H9 (cell line): ENCODE data around the gene C10orf105. TPM values are rescaled to one million over a fixed set of nuclear protein-coding genes. Genes with fewer than 3 reads are reported as not detected.

Source experiments
- DNase-seq: peaks from one replicate; pipeline ENCODE4 v3.0.0-alpha.2; 2017
- H2AFZ ChIP-seq: one replicate; pipeline ENCODE4 v1.6.1; 2013; ENCODE audit warnings: mild to moderate bottlenecking, low read length, control low read depth, moderate library complexity
- H2AK5ac ChIP-seq: 2 replicates; pipeline ENCODE4 v1.6.1; 2013; ENCODE audit warnings: low read length, control low read depth, mixed read lengths; ENCODE audit not compliant: insufficient read length
- H2BK120ac ChIP-seq: one replicate; pipeline ENCODE4 v1.6.1; 2013; ENCODE audit warnings: low read depth, mild to moderate bottlenecking, low read length, control low read depth, inconsistent platforms; ENCODE audit not compliant: poor library complexity, severe bottlenecking
- H2BK12ac ChIP-seq: 2 replicates; pipeline ENCODE4 v1.6.1; 2013; ENCODE audit warnings: low read length, control low read depth, mixed read lengths, low read depth; ENCODE audit not compliant: insufficient read length
- H2BK15ac ChIP-seq: 2 replicates; pipeline ENCODE4 v1.6.1; 2013; ENCODE audit warnings: low read depth, low read length, control low read depth
- H2BK20ac ChIP-seq: one replicate; pipeline ENCODE4 v1.6.1; 2013; ENCODE audit warnings: low read depth, mild to moderate bottlenecking, low read length, control low read depth, inconsistent platforms; ENCODE audit not compliant: poor library complexity, severe bottlenecking
- H2BK5ac ChIP-seq: 2 replicates; pipeline ENCODE4 v1.6.1; 2013; ENCODE audit warnings: low read length, control low read depth, mixed read lengths; ENCODE audit not compliant: insufficient read length
- H3K14ac ChIP-seq: 2 replicates; pipeline ENCODE4 v1.6.1; 2013; ENCODE audit warnings: low read length, control low read depth; ENCODE audit not compliant: insufficient read depth
- H3K18ac ChIP-seq: 2 replicates; pipeline ENCODE4 v1.6.1; 2013; ENCODE audit warnings: low read depth, mild to moderate bottlenecking, mixed read lengths, low read length, control low read depth; ENCODE audit not compliant: insufficient read length
- H3K23ac ChIP-seq: 2 replicates; pipeline ENCODE4 v1.6.1; 2013; ENCODE audit warnings: low read length, control low read depth, mixed read lengths, low read depth; ENCODE audit not compliant: insufficient read length
- H3K23me2 ChIP-seq: 2 replicates; pipeline ENCODE4 v1.6.1; 2013; ENCODE audit warnings: low read depth, mild to moderate bottlenecking, mixed read lengths, low read length, control low read depth; ENCODE audit not compliant: insufficient read length, poor library complexity, severe bottlenecking
- H3K27ac ChIP-seq: 2 replicates; pipeline ENCODE4 v1.5.1; 2013; ENCODE audit warnings: low read length, control low read depth, mixed read lengths, low read depth; ENCODE audit not compliant: insufficient read length
- H3K27me3 ChIP-seq: 2 replicates; pipeline ENCODE4 v1.6.1; 2013; ENCODE audit warnings: low read length, control low read depth, inconsistent platforms; ENCODE audit not compliant: insufficient read depth
- H3K4ac ChIP-seq: 2 replicates; pipeline ENCODE4 v1.6.1; 2013; ENCODE audit warnings: low read depth, mild to moderate bottlenecking, control low read depth, inconsistent platforms, low read length, moderate library complexity
- H3K4me1 ChIP-seq: 2 replicates; pipeline ENCODE4 v1.6.1; 2013; ENCODE audit warnings: low read length, control low read depth, inconsistent platforms; ENCODE audit not compliant: insufficient read depth
- H3K4me2 ChIP-seq: 2 replicates; pipeline ENCODE4 v1.6.1; 2013; ENCODE audit warnings: low read length, control low read depth, mixed read lengths; ENCODE audit not compliant: insufficient read length, insufficient read depth
- H3K56ac ChIP-seq: 2 replicates; pipeline ENCODE4 v1.6.1; 2013; ENCODE audit warnings: low read depth, mild to moderate bottlenecking, mixed read lengths, low read length, control low read depth; ENCODE audit not compliant: insufficient read length
- H3K79me1 ChIP-seq: 2 replicates; pipeline ENCODE4 v1.6.1; 2013; ENCODE audit warnings: low read depth, mild to moderate bottlenecking, moderate library complexity, low read length, control low read depth, inconsistent platforms; ENCODE audit not compliant: insufficient read depth, poor library complexity, severe bottlenecking
- H3K79me2 ChIP-seq: 2 replicates; pipeline ENCODE4 v1.6.1; 2013; ENCODE audit warnings: low read length, control low read depth, inconsistent platforms; ENCODE audit not compliant: insufficient read depth
- H3K9ac ChIP-seq: 2 replicates; pipeline ENCODE4 v1.6.1; 2013; ENCODE audit warnings: low read length, control low read depth, mixed read lengths; ENCODE audit not compliant: insufficient read length; ENCODE audit errors: extremely low read depth
- H3K9me3 ChIP-seq: one replicate; pipeline ENCODE4 v1.6.1; 2013; ENCODE audit warnings: low read depth, low read length, inconsistent platforms; ENCODE audit not compliant: control insufficient read depth
- H3T11ph ChIP-seq: one replicate; pipeline ENCODE4 v1.6.1; 2013; ENCODE audit warnings: mild to moderate bottlenecking, low read length, control low read depth, inconsistent platforms
- H4K20me1 ChIP-seq: one replicate; pipeline ENCODE4 v1.6.1; 2013; ENCODE audit not compliant: control insufficient read depth, insufficient read length, insufficient read depth
- H4K5ac ChIP-seq: 2 replicates; pipeline ENCODE4 v1.6.1; 2013; ENCODE audit warnings: low read depth, mild to moderate bottlenecking, mixed read lengths, low read length, control low read depth; ENCODE audit not compliant: insufficient read length
- H4K8ac ChIP-seq: replicated peaks from 2 replicates; pipeline ENCODE4 v1.6.1; 2013; ENCODE audit warnings: low read length, control low read depth, mixed read lengths, low read depth; ENCODE audit not compliant: insufficient read length
- H4K91ac ChIP-seq: 2 replicates; pipeline ENCODE4 v1.6.1; 2013; ENCODE audit warnings: low read depth, mild to moderate bottlenecking, moderate library complexity, mixed read lengths, low read length, control low read depth; ENCODE audit not compliant: insufficient read length
- H3K27ac Mint-ChIP-seq, 3 experiments: 2 replicates in 2 of 3; 3 replicates in 1 of 3; pipeline ENCODE4 v1.8.0; 2020 to 2021; ENCODE audit warnings: mixed read lengths in 3 of 3, mild to moderate bottlenecking in 1 of 3, moderate library complexity in 1 of 3
- H3K27me3 Mint-ChIP-seq: 2 replicates; pipeline ENCODE4 v1.8.0; 2021; ENCODE audit warnings: low read depth, mild to moderate bottlenecking, moderate library complexity, mixed read lengths
- H3K36me3 Mint-ChIP-seq, 3 experiments: 2 replicates in 2 of 3; 3 replicates in 1 of 3; pipeline ENCODE4 v1.8.0; 2020 to 2021; ENCODE audit warnings: low read depth in 3 of 3, mixed read lengths in 3 of 3; ENCODE audit not compliant: insufficient read depth in 1 of 3
- H3K4me1 Mint-ChIP-seq, 2 experiments: 2 replicates each; pipeline ENCODE4 v1.8.0; 2020; ENCODE audit warnings: mixed read lengths in 2 of 2
- H3K4me3 Mint-ChIP-seq, 2 experiments: 2 replicates in 1 of 2; 3 replicates in 1 of 2; pipeline ENCODE4 v1.8.0; 2020 to 2021; ENCODE audit warnings: mild to moderate bottlenecking in 2 of 2, mixed read lengths in 2 of 2, moderate library complexity in 1 of 2
- H3K9me3 Mint-ChIP-seq, 2 experiments: 2 replicates in 1 of 2; 3 replicates in 1 of 2; pipeline ENCODE4 v1.8.0; 2020; ENCODE audit warnings: mild to moderate bottlenecking in 2 of 2, mixed read lengths in 2 of 2, moderate library complexity in 1 of 2
- WGBS: extraction: QIAGEN DNeasy Blood & Tissue Kit; methylation state at CpG from one replicate; pipeline ENCODE4 v1.1.7; 2013; ENCODE audit warnings: missing lambda C conversion rate, low lambda C conversion rate, mixed read lengths; ENCODE audit not compliant: insufficient read length; ENCODE audit errors: extremely low coverage; 5-methylcytosine and 5-hydroxymethylcytosine counted together
- total RNA-seq: library from RNA; stranded (reverse); gene quantifications from 2 replicates; pipeline ENCODE4 v1.2.1, GENCODE V29; 2021
- TF ChIP-seq, protein P1 (sequence below): fragments of 200-600 bp; sonication (generic); conservative IDR thresholded peaks from 3 replicates; pipeline ENCODE4 v1.8.0; 2021; ENCODE audit warnings: antibody characterized with exemption, mild to moderate bottlenecking

Gene C10orf105
- total RNA-seq, 1 experiment from 2014 or later, result 0.26 TPM

- H3K9ac ChIP-seq, result no peak overlapping the region
- Mint-ChIP-seq H3K4me3 (no peak overlapping the region), H3K27me3 (peaks cover 13% of the 10 kb centered on the region), H3K36me3 (no peaks in the 10 kb centered on the region; a peak in 1 of 7 replicates), H3K9me3 (no peaks in the 10 kb centered on the region), H3K27ac (no peak overlapping the region), H3K4me1 (peaks cover 11 to 35% of the 10 kb centered on the region in 2 experiments)
- H3K23me2 ChIP-seq, result no peaks in the 10 kb centered on the region
- no peak overlapping the region for H3K18ac ChIP-seq
- WGBS, result no CpG with 5 or more reads among the region's 5 CpGs
- no peaks in the 10 kb centered on the region for H3K79me2 ChIP-seq
- H3K27ac ChIP-seq, result no peak overlapping the region
- H2BK5ac ChIP-seq, result no peak overlapping the region
- H2BK15ac ChIP-seq, result no peak overlapping the region
- H4K8ac ChIP-seq, result no peak overlapping the region
- no peak overlapping the region for H2BK120ac ChIP-seq
- H2BK20ac ChIP-seq, result no peak overlapping the region
- H3K79me1 ChIP-seq, result no peaks in the 10 kb centered on the region
- no peak overlapping the region for H4K91ac ChIP-seq
- no peak overlapping the region for H2AFZ ChIP-seq
- TF ChIP-seq, protein P1, sequence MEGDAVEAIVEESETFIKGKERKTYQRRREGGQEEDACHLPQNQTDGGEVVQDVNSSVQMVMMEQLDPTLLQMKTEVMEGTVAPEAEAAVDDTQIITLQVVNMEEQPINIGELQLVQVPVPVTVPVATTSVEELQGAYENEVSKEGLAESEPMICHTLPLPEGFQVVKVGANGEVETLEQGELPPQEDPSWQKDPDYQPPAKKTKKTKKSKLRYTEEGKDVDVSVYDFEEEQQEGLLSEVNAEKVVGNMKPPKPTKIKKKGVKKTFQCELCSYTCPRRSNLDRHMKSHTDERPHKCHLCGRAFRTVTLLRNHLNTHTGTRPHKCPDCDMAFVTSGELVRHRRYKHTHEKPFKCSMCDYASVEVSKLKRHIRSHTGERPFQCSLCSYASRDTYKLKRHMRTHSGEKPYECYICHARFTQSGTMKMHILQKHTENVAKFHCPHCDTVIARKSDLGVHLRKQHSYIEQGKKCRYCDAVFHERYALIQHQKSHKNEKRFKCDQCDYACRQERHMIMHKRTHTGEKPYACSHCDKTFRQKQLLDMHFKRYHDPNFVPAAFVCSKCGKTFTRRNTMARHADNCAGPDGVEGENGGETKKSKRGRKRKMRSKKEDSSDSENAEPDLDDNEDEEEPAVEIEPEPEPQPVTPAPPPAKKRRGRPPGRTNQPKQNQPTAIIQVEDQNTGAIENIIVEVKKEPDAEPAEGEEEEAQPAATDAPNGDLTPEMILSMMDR, result no peak
- H3K23ac ChIP-seq, result no peak overlapping the region
- DNase-seq, result no peak
- no peak overlapping the region for H2AK5ac ChIP-seq
- no peaks in the 10 kb centered on the region for H3K4me1 ChIP-seq
- H3T11ph ChIP-seq, result no peak overlapping the region
- H3K9me3 ChIP-seq, result no peaks in the 10 kb centered on the region
- H3K27me3 ChIP-seq, result no peaks in the 10 kb centered on the region; the same call in 1 of the 2 replicates
- H3K4me2 ChIP-seq, result no peak overlapping the region
- no peaks in the 10 kb centered on the region for H4K20me1 ChIP-seq
- H4K5ac ChIP-seq, result no peak overlapping the region
- no peak overlapping the region for H3K56ac ChIP-seq
- H2BK12ac ChIP-seq, result no peak overlapping the region
- H3K14ac ChIP-seq, result no peak overlapping the region
- no peak overlapping the region for H3K4ac ChIP-seq
These were observed 3.2 kb downstream of the C10orf105 start for GRCh38 chr10:71716426-71716825.
